ENCODE measurements around the gene WDR88.

- TF ChIP-seq CTCF (conservative IDR thresholded peaks at IDR 0.05; ENCODE audit: low read depth in 2 of 2) (no peak), POLR2AphosphoS5 (IDR thresholded peaks at IDR 0.05; ENCODE audit: low read depth) (no peak), CREB1 (CRISPR knock-in tag; IDR thresholded peaks at IDR 0.05; ENCODE audit: low read depth) (no peak)
Measured at GRCh38 chr19:33111587-33111986, 20.3 kb upstream of the WDR88 start.
